ENCODE data around the gene SAMSN1. TPM values are rescaled to one million over a fixed set of nuclear protein-coding genes. Genes with fewer than 3 reads are reported as not detected.

The SAMSN1 gene
- total and polyA plus RNA-seq, 12 donors: 1.4 to 15.3 (median 7.1) TPM

DNA sequence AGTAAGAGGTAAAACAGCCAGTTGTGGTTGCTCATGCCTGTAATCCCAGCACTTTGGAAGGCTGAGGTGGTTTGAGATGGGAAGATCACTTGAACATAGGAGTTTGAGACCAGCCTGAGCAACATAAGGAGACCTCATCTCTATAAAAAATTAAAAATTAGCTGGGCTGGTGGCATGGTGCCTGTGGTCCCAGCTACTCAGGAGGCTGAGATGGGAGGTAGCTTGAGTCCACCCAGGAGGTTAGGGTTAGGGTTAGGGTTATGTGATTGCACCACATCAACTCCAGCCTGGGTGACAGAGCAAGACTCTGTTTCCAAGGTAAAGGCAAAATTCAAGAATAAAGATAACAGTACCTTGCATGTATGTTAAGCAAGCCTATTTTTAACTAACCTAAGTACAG is 3.5 kb downstream of the SAMSN1 start:
- no peaks in the 10 kb centered on the region for H3K4me1 ChIP-seq (replicated peaks in 1 of 2)
- no peaks in the 10 kb centered on the region for H3K36me3 ChIP-seq (replicated peaks in 1 of 2)
- DNase-seq: no peak
- H3K9me3 ChIP-seq (replicated peaks in 1 of 3): no peaks in the 10 kb centered on the region
- TF ChIP-seq POLR2A (IDR thresholded peaks at IDR 0.05) (no peak), CTCF (IDR thresholded peaks at IDR 0.05) (no peak)
- intact Hi-C loops (cut with DNase I): no loop called here
- no peak overlapping the region for H3K4me3 ChIP-seq
- no peaks in the 10 kb centered on the region for H3K27me3 ChIP-seq
- peak overlapping the region in 1 of 5 donors; percentile 16 for H3K27ac ChIP-seq

- TF ChIP-seq POLR2A (IDR thresholded peaks at IDR 0.05) (no peak), CTCF (IDR thresholded peaks at IDR 0.05) (no peak)
- 56 to 66% (median 62%) methylated on average over 8 of the region's 8 CpGs for WGBS, 4 donors
- Histone ChIP-seq H3K9me3 (replicated peaks in 1 of 3) (no peaks in the 10 kb centered on the region), H3K4me3 (no peak overlapping the region), H3K36me3 (replicated peaks in 1 of 2) (no peaks in the 10 kb centered on the region), H3K27me3 (no peaks in the 10 kb centered on the region), H3K4me1 (replicated peaks in 1 of 2) (no peaks in the 10 kb centered on the region), H3K27ac (no peak overlapping the region)
- DNase-seq: peak in 1 of 7 donors; percentile 10
- intact Hi-C loops (cut with DNase I): no loop called here
Observed at GRCh38 chr21:14541841-14542490, 4.1 kb downstream of the SAMSN1 start.

DNA sequence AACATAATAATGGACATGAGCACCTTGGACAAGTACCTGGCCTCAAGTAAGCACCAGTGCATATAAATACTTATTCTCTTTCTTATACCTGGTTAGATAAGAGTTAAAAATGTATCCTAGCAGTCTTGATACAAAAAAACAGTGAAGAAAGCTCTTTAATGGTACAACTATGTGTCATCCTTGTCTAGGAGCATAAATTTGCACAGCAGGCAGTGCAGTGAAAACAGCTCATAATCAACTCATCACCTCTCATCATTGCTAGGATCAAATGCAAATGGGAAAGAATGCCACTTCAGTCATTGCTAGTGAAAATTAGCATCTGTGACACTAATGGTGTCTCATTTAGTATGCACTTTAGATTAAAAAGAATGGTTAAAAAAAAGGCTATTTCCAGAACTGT is 7.6 kb downstream of the SAMSN1 start:
- Histone ChIP-seq H3K9me3 (replicated peaks in 1 of 3) (no peaks in the 10 kb centered on the region), H3K4me1 (replicated peaks in 1 of 2) (peaks cover 0 to 4% of the 10 kb centered on the region in 2 donors), H3K4me3 (no peak overlapping the region), H3K36me3 (replicated peaks in 1 of 2) (no peaks in the 10 kb centered on the region), H3K27ac (no peak overlapping the region), H3K27me3 (no peaks in the 10 kb centered on the region)
- no peak for DNase-seq
- TF ChIP-seq CTCF (IDR thresholded peaks at IDR 0.05) (no peak), POLR2A (IDR thresholded peaks at IDR 0.05) (no peak)
- intact Hi-C loops (cut with DNase I): no loop called here

DNA sequence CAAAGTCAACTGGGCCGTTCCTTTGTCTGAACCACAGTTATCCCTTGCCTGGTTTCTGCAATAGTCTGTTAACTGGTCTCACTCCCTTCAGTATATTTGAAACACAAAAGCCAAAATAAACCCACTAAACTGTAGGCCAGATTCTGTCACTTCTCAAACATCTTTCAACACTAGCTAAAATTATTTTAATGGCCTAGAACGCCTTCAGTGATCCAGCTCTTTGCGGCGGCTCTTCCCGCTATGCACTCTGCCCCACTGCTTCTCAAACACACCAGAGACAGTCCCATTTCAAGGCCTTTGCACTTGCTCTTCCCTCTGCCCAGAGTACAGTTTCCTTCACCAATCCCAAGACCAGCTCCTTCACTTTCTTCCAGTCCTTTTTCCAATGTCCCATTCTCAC is 9.2 kb downstream of the SAMSN1 start:
- DNase-seq: no peak
- Histone ChIP-seq H3K4me3 (no peak overlapping the region), H3K4me1 (replicated peaks in 1 of 2) (peaks cover 0 to 4% of the 10 kb centered on the region in 2 donors), H3K9me3 (replicated peaks in 1 of 3) (no peaks in the 10 kb centered on the region), H3K27me3 (no peaks in the 10 kb centered on the region), H3K27ac (no peak overlapping the region), H3K36me3 (replicated peaks in 1 of 2) (no peaks in the 10 kb centered on the region)
- TF ChIP-seq CTCF (IDR thresholded peaks at IDR 0.05): no peak
- no peak for TF ChIP-seq POLR2A (IDR thresholded peaks at IDR 0.05)
- 90 to 96% (median 94%) methylated on average over 5 of the region's 5 CpGs for WGBS, 4 donors
- intact Hi-C loops (cut with DNase I): no loop called here

Measured in adrenal gland (tissue), 12 donors.